KBM-7 (cell line): ENCODE data around the gene TK2.
A peak's percentile ranks its signal among the peaks of the same experiment; 100 is the strongest.
"Not testable (repeated sequence)": the region's sequence is repeated elsewhere in the genome, so short reads cannot be mapped to it uniquely, and the experiment has no call there.

Experiments
- DNase-seq: peaks from one replicate; pipeline ENCODE4 v3.0.0-alpha.2; 2015
- in situ Hi-C: fragments of 300-500 bp; cut with MboI; formaldehyde crosslinking; loops from 2 replicates; pipeline ENCODE4 v1.14.3; 2020; ENCODE audit warnings: low sequenced_read_pairs, low pct_unique_long_range_greater_than_20kb, mixed read lengths

The TK2 gene

GRCh38 chr16:66576296-66576695 lies 26.4 kb upstream of the TK2 start:
- in situ Hi-C loops: loop anchor here (25.0 kb wide), 1 partner anchor 164 kb away; no protein-coding TSS in a partner anchor

GRCh38 chr16:66575060-66575459 lies 25.1 kb upstream of the TK2 start:
- in situ Hi-C loops: loop anchor here (25.0 kb wide), 1 partner anchor 163 kb away; no protein-coding TSS in a partner anchor
- DNase-seq: no peak

More at GRCh38 chr16:66576296-66576695, 26.4 kb upstream of the TK2 start:
- no peak for DNase-seq

- DNase-seq: no peak
- in situ Hi-C loops: no loop called here
Observed at GRCh38 chr16:66574531-66574930, 24.6 kb upstream of the TK2 start.

- in situ Hi-C loops: no loop called here
- DNase-seq: no peak
Observed at GRCh38 chr16:66574081-66574480, 24.2 kb upstream of the TK2 start.

- peak; percentile 26 for DNase-seq
- in situ Hi-C loops: no loop called here
Observed at GRCh38 chr16:66572356-66572755, 22.4 kb upstream of the TK2 start.

- no peak for DNase-seq
- in situ Hi-C loops: no loop called here
Observed at GRCh38 chr16:66569827-66570405, 20.0 kb upstream of the TK2 start.

- DNase-seq: no peak
Observed at GRCh38 chr16:66569131-66569530, 19.2 kb upstream of the TK2 start.

GRCh38 chr16:66568355-66568754 lies 18.4 kb upstream of the TK2 start:
- in situ Hi-C loops: no loop called here
- DNase-seq: no peak

More at GRCh38 chr16:66569131-66569530, 19.2 kb upstream of the TK2 start:
- in situ Hi-C loops: no loop called here

GRCh38 chr16:66567270-66567669 lies 17.3 kb upstream of the TK2 start:
- in situ Hi-C loops, DNase-seq: not testable (repeated sequence)

- DNase-seq: no peak
- in situ Hi-C loops: no loop called here
Observed at GRCh38 chr16:66566051-66566901, 16.4 kb upstream of the TK2 start, which contains the start of gene CMTM1. TSS of gene CMTM1 (plus strand) at chr16:66566439. CDS start at chr16:66566514, 75 bp downstream.

- in situ Hi-C loops: no loop called here
- DNase-seq: no peak
Observed at GRCh38 chr16:66563574-66564334, 13.8 kb upstream of the TK2 start.

- in situ Hi-C loops: no loop called here
- no peak for DNase-seq
Observed at GRCh38 chr16:66562986-66563385, 13.1 kb upstream of the TK2 start.

GRCh38 chr16:66562409-66562808 lies 12.5 kb upstream of the TK2 start:
- no peak for DNase-seq
- in situ Hi-C loops: no loop called here

GRCh38 chr16:66561381-66562080 lies 11.6 kb upstream of the TK2 start:
- no peak for DNase-seq
- in situ Hi-C loops: no loop called here

GRCh38 chr16:66560107-66560506 lies 10.2 kb upstream of the TK2 start:
- in situ Hi-C loops: no loop called here
- no peak for DNase-seq

- in situ Hi-C loops: no loop called here
- DNase-seq: no peak
Observed at GRCh38 chr16:66554495-66554894, 4.6 kb upstream of the TK2 start.

- DNase-seq: no peak
- in situ Hi-C loops: no loop called here
Observed at GRCh38 chr16:66554021-66554420, 4.1 kb upstream of the TK2 start.

GRCh38 chr16:66553223-66553622 lies 3.3 kb upstream of the TK2 start:
- in situ Hi-C loops: no loop called here

More at GRCh38 chr16:66553223-66553622, 3.3 kb upstream of the TK2 start:
- no peak for DNase-seq
